ENCODE data around the gene YOD1.

DNA sequence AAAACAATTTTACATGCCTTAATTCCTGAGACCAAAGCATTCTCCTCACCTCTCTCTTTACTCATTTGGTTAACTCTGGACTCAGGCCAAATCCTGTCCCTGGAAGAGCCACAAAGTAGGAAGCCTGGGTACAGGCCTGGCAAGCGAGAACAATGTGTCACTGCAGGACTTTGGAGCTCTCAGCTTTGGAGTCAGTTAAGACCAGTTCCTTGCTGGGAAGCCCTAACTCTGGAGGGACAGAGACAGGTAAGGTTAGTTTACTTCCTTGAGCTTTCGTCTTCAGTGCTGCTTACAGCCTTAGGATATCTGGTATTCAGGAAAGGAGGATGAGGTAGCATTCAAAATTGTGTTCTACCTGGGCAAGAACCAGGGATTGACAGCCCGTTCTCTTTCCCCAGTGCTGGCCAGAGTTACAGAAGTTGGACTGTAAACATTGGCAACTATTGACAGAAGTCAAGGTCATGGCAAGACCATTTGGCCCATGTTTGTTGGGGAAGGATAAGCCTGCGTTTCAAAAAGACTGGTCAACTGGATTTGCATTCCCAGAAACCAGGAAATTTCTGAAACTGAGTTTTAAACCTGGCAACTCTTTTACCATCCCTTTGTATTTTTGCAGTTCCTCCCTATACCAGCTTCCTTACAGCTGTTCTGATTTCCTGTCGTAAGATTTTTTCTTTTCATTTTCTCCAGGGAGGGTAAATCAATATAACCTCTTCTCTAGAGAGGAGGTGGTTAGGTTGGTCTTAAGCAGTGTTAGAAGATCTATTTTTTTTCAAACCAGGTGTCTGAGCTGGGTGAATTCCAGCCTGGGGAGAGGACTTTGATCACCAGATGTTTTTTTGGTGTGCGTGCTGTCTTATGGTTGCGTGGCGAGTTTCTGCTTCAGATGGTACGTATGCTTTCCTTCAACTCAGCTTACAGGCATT lies 38.0 kb upstream of the YOD1 start, which contains the start of gene C4BPB:
- TF ChIP-seq POLR2A (IDR thresholded peaks at IDR 0.05; ENCODE audit: low read depth, low read length) (no peak), JUN (IDR thresholded peaks at IDR 0.05; ENCODE audit: borderline replicate concordance, insufficient read depth, insufficient read length, low read depth) (no peak), EZH2 (IDR thresholded peaks at IDR 0.05; ENCODE audit: borderline replicate concordance, low read depth, low read length, severe bottlenecking) (no peak), POLR2AphosphoS5 (IDR thresholded peaks at IDR 0.05; ENCODE audit: insufficient read depth, low read depth, low read length) (no peak), GATA2 (IDR thresholded peaks at IDR 0.05; ENCODE audit: insufficient read depth, insufficient read length, low read depth, low read length) (no peak), MYC (IDR thresholded peaks at IDR 0.05; ENCODE audit: low read depth, low read length) (no peak)
- TF ChIP-seq, protein P1, sequence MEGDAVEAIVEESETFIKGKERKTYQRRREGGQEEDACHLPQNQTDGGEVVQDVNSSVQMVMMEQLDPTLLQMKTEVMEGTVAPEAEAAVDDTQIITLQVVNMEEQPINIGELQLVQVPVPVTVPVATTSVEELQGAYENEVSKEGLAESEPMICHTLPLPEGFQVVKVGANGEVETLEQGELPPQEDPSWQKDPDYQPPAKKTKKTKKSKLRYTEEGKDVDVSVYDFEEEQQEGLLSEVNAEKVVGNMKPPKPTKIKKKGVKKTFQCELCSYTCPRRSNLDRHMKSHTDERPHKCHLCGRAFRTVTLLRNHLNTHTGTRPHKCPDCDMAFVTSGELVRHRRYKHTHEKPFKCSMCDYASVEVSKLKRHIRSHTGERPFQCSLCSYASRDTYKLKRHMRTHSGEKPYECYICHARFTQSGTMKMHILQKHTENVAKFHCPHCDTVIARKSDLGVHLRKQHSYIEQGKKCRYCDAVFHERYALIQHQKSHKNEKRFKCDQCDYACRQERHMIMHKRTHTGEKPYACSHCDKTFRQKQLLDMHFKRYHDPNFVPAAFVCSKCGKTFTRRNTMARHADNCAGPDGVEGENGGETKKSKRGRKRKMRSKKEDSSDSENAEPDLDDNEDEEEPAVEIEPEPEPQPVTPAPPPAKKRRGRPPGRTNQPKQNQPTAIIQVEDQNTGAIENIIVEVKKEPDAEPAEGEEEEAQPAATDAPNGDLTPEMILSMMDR (IDR thresholded peaks at IDR 0.05; ENCODE audit: extremely low read depth in 1 of 2, insufficient read depth in 1 of 2, low read depth in 1 of 2, low read length in 2 of 2) = no peak
- TF ChIP-seq, protein P2, sequence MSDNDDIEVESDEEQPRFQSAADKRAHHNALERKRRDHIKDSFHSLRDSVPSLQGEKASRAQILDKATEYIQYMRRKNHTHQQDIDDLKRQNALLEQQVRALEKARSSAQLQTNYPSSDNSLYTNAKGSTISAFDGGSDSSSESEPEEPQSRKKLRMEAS (IDR thresholded peaks at IDR 0.05; ENCODE audit: insufficient read depth, insufficient read length) = no peak
